ENCODE results near the gene NPFF. TPM values are rescaled to one million over a fixed set of nuclear protein-coding genes. Genes with fewer than 3 reads are reported as not detected.

The NPFF gene
- total RNA-seq, 1 donor from 2014 or later: not detected

- intact Hi-C loops (cut with micrococcal nuclease): no loop called here
- Histone ChIP-seq H3K27me3 (ENCODE audit: low read depth) (no peaks in the 10 kb centered on the region), H3K36me3 (peaks cover 27% of the 10 kb centered on the region), H3K4me1 (peaks cover 51% of the 10 kb centered on the region), H3K27ac (replicated peaks) (peak overlapping the region; percentile 99), H3K4me3 (peak overlapping the region; percentile 80), H3K9me3 (replicated peaks) (no peaks in the 10 kb centered on the region)
- no peak for DNase-seq
- TF ChIP-seq CTCF (IDR thresholded peaks at IDR 0.05; ENCODE audit: borderline replicate concordance): no peak
Observed at GRCh38 chr12:53501615-53502181, 5.6 kb downstream of the NPFF start.

GRCh38 chr12:53500776-53501614 is 6.3 kb downstream of the NPFF start, which contains the start of gene TARBP2:
TSS of gene TARBP2 (plus strand) at chr12:53501283. CDS start at chr12:53501409, 126 bp downstream.
- peaks cover 58% of the 10 kb centered on the region for H3K4me1 ChIP-seq
- intact Hi-C loops (cut with micrococcal nuclease): no loop called here
- H3K27me3 ChIP-seq (ENCODE audit: low read depth): no peaks in the 10 kb centered on the region
- peaks cover 20% of the 10 kb centered on the region for H3K36me3 ChIP-seq
- peak; percentile 98 for DNase-seq
- peak within 1 kb of the TSS; percentile 99 for H3K27ac ChIP-seq (replicated peaks)
- peak; percentile 26 for TF ChIP-seq CTCF (IDR thresholded peaks at IDR 0.05; ENCODE audit: borderline replicate concordance)
- peak within 1 kb of the TSS; percentile 80 for H3K4me3 ChIP-seq
- H3K9me3 ChIP-seq (replicated peaks): no peaks in the 10 kb centered on the region

DNA sequence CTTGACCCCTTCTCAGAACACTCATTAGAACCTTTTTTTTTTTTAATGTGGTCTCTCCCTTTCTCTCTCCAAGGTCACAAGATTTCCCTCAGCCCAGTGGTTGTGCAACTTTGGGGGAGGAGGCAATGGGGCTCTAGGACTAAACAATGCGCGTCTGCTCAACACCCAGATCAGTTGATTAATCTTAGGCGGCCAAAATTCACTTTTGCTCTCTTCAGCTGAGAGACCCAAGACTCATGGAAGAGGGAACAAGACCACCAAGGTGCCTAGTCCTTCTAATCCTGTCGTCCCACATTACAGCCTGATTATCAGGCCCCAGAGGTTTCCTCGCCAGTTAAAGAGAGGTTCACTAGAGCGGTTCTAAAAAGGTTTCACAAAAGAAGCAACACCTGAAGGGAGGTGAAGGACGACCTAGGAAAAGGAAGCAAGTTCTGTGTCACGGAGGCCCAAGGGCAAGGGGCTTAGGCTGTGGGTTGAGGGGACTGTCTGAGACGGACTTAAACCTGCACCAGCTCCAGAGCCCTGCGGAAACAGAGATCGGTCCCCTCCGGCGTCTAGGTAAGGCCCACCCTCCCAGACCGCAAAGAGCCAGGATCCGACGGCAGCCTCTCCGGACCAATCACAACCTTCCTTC is 7.0 kb downstream of the NPFF start:
- Histone ChIP-seq H3K36me3 (peaks cover 13% of the 10 kb centered on the region), H3K4me1 (peaks cover 63% of the 10 kb centered on the region), H3K4me3 (peak overlapping the region; percentile 80), H3K9me3 (replicated peaks) (no peaks in the 10 kb centered on the region), H3K27me3 (ENCODE audit: low read depth) (no peaks in the 10 kb centered on the region), H3K27ac (replicated peaks) (peak overlapping the region; percentile 99)
- intact Hi-C loops (cut with micrococcal nuclease): no loop called here
- no peak for TF ChIP-seq CTCF (IDR thresholded peaks at IDR 0.05; ENCODE audit: borderline replicate concordance)
- peak; percentile 52 for DNase-seq

GRCh38 chr12:53499266-53500141 is 7.8 kb downstream of the NPFF start, which contains the start of gene MAP3K12:
TSS of gene MAP3K12 (minus strand) at chr12:53499458. CDS start at chr12:53487391, 12,067 bp downstream.
- H3K4me3 ChIP-seq: peak within 1 kb of the TSS; percentile 80
- H3K9me3 ChIP-seq (replicated peaks): no peaks in the 10 kb centered on the region
- peak within 1 kb of the TSS; percentile 99 for H3K27ac ChIP-seq (replicated peaks)
- H3K27me3 ChIP-seq (ENCODE audit: low read depth): no peaks in the 10 kb centered on the region
- peak; percentile 68 for DNase-seq
- peaks cover 63% of the 10 kb centered on the region for H3K4me1 ChIP-seq
- TF ChIP-seq CTCF (IDR thresholded peaks at IDR 0.05; ENCODE audit: borderline replicate concordance): no peak
- intact Hi-C loops (cut with micrococcal nuclease): no loop called here
- H3K36me3 ChIP-seq: peaks cover 5% of the 10 kb centered on the region

GRCh38 chr12:53498235-53498630 is 9.1 kb downstream of the NPFF start:
- TF ChIP-seq CTCF (IDR thresholded peaks at IDR 0.05; ENCODE audit: borderline replicate concordance): no peak
- Histone ChIP-seq H3K4me3 (peak overlapping the region; percentile 80), H3K27ac (replicated peaks) (peak overlapping the region; percentile 51), H3K27me3 (ENCODE audit: low read depth) (no peaks in the 10 kb centered on the region), H3K36me3 (no peaks in the 10 kb centered on the region), H3K4me1 (peaks cover 69% of the 10 kb centered on the region), H3K9me3 (replicated peaks) (no peaks in the 10 kb centered on the region)
- no peak for DNase-seq
- intact Hi-C loops (cut with micrococcal nuclease): no loop called here

Data from left ventricle myocardium inferior (tissue), 1 donor.